CD4-positive, alpha-beta T cell (primary cell): ENCODE data around the gene SLC2A1. TPM values are rescaled to one million over a fixed set of nuclear protein-coding genes. Genes with fewer than 3 reads are reported as not detected.

Experiments
- ATAC-seq: fragments of 200-7000 bp; cut with Tn5 transposase; one replicate; pipeline ENCODE4 v1.10.0; 2022; ENCODE audit warnings: mild to moderate bottlenecking; ENCODE audit not compliant: poor library complexity
- CTCF ChIA-PET: fragments of 350-600 bp; sonication (Branson Sonifier 250); formaldehyde crosslinking; loops from one replicate; lab custom pipeline; 2021; ENCODE audit warnings: antibody characterized with exemption, inconsistent platforms; lab: Charles Lee
- POLR2A ChIA-PET: fragments of 350-600 bp; sonication (Branson Sonifier 250); formaldehyde crosslinking; loops from one replicate; lab custom pipeline; 2021; ENCODE audit warnings: antibody characterized with exemption, inconsistent platforms; lab: Charles Lee
- DNase-seq, 14 experiments: peaks; one replicate each; pipeline ENCODE4 v3.0.0-alpha.2; 2013 to 2020; ENCODE audit warnings: mixed read lengths in 2 of 14
- H3K27ac ChIP-seq, 2 donors: one replicate each; pipeline versions ENCODE4 v1.5.1 to v1.7.0; 2013; ENCODE audit warnings: low read length in 2 of 2, low read depth in 1 of 2, mild to moderate bottlenecking in 1 of 2
- H3K27me3 ChIP-seq, 2 experiments: 1 replicate in 1 of 2; 2 replicates in 1 of 2; pipeline versions ENCODE4 v1.6.1 to v1.7.0; 2013; ENCODE audit warnings: low read length in 2 of 2, control low read depth in 1 of 2, mild to moderate bottlenecking in 1 of 2, moderate library complexity in 1 of 2; ENCODE audit not compliant: insufficient read depth in 2 of 2, control insufficient read depth in 1 of 2
- H3K36me3 ChIP-seq: one replicate; pipeline ENCODE4 v1.6.1; 2013; ENCODE audit warnings: low read length, control low read depth; ENCODE audit not compliant: insufficient read depth
- H3K4me1 ChIP-seq: one replicate; pipeline ENCODE4 v1.6.1; 2013; ENCODE audit warnings: low read length, control low read depth; ENCODE audit not compliant: insufficient read depth
- H3K4me3 ChIP-seq: one replicate; pipeline ENCODE4 v1.5.1; 2013; ENCODE audit warnings: mild to moderate bottlenecking, low read length, moderate library complexity
- H3K9me3 ChIP-seq, 2 experiments: 1 replicate in 1 of 2; 2 replicates in 1 of 2; pipeline versions ENCODE4 v1.6.1 to v1.7.0; 2013; ENCODE audit warnings: low read length in 2 of 2, mild to moderate bottlenecking in 2 of 2, control low read depth in 1 of 2, moderate library complexity in 1 of 2; ENCODE audit not compliant: control insufficient read depth in 1 of 2, insufficient read depth in 1 of 2
- H3K27ac Mint-ChIP-seq: one replicate; pipeline ENCODE4 v1.8.0; 2020; ENCODE audit warnings: mixed read lengths
- H3K27me3 Mint-ChIP-seq: one replicate; pipeline ENCODE4 v1.8.0; 2021; ENCODE audit warnings: mixed read lengths
- H3K36me3 Mint-ChIP-seq: one replicate; pipeline ENCODE4 v1.8.0; 2021; ENCODE audit warnings: low read depth, mixed read lengths
- H3K4me1 Mint-ChIP-seq: one replicate; pipeline ENCODE4 v1.8.0; 2021; ENCODE audit warnings: low read depth, mixed read lengths
- H3K4me3 Mint-ChIP-seq: one replicate; pipeline ENCODE4 v1.8.0; 2020; ENCODE audit warnings: mild to moderate bottlenecking, mixed read lengths
- H3K9me3 Mint-ChIP-seq: one replicate; pipeline ENCODE4 v1.8.0; 2020; ENCODE audit warnings: mixed read lengths
- intact Hi-C, 2 experiments: fragments of 100-400 bp; cut with DNase I in 1 of 2; cut with micrococcal nuclease in 1 of 2; formaldehyde crosslinking; loops; one replicate each; pipeline versions ENCODE4 v1.15.1 to v1.9.0; 2023 to 2025; cut with DNase I, micrococcal nuclease
- total RNA-seq, 174 experiments: library from RNA in 2 of 174; stranded (reverse) in 2 of 174; gene quantifications; one replicate each; pipeline ENCODE4 v1.2.3 and lab custom pipeline; 2021 to 2026
- TF ChIP-seq, protein P1 (sequence below): fragments of 200-600 bp; IDR thresholded peaks from one replicate; pipeline ENCODE4 v1.8.0; 2022; ENCODE audit warnings: antibody characterized with exemption, mild to moderate bottlenecking

Gene SLC2A1
- total RNA-seq, 2 experiments from 2014 or later, result 78.6 to 80.9 TPM

DNA sequence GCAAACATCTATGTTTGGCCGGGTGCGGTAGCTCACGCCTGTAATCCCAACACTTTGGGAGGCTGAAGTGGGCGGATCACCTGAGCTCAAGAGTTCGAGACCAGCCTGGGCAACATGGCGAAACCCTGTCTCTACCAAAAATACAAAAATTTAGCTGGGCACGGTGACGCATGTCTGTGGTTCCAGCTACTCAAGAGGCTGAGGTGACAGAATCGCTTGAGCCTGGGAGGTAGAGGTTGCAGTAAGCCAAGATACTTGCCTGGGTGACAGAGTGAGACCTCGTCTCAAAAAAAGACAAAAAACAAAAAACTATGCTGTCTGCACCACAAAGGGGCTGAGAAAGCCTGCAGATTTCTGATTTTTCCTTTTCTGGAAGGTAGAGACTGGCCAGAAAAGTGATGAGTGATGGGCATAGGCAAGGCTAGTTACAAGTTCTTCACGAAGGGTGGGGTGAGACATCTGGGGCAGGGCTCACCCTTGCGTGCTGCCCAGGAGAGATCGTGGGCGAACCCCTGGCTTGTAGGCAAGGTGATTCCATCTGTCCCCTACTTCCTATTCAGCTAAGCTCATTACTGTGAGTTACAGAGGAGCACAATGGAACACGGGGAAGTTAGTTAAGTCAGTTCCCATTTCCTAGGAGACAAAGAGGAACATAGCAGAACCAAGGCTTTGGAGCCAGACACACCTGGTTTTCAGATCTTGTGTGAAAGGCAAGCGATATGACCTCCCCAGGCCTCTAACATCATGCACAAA lies 3.2 kb downstream of the SLC2A1 start:
- Histone ChIP-seq H3K4me3 (no peak overlapping the region), H3K27me3 (no peaks in the 10 kb centered on the region), H3K27ac (no peak overlapping the region), H3K4me1 (peaks cover 76% of the 10 kb centered on the region), H3K9me3 (no peaks in the 10 kb centered on the region), H3K36me3 (peaks cover 20% of the 10 kb centered on the region)
- Mint-ChIP-seq H3K9me3 (no peaks in the 10 kb centered on the region), H3K27me3 (no peaks in the 10 kb centered on the region), H3K4me1 (peaks cover 78% of the 10 kb centered on the region), H3K4me3 (peak overlapping the region; percentile 87), H3K36me3 (peaks cover 41% of the 10 kb centered on the region), H3K27ac (peak overlapping the region; percentile 54)
- ChIA-PET CTCF (interaction anchor here (1.1 to 3.5 kb wide), 3 partner anchors 24 to 42 kb away, joined by 3 to 24 read pairs (median 3); no protein-coding TSS in a partner anchor), POLR2A (interaction anchor here (0.8 to 6.6 kb wide), 7 partner anchors 10 to 189 kb away, joined by 3 to 64 read pairs (median 14); partner anchors contain the start of genes C1orf50 and P3H1)
- no peak for ATAC-seq
- intact Hi-C loops, result loop anchor here (5.0 to 10.0 kb wide), 4 partner anchors 33 to 621 kb away; partner anchors contain the start of genes CFAP57 (in 1 of the 2), EBNA1BP2 (in 1 of the 2), ERMAP (in 1 of the 2) and FOXJ3 (in 1 of the 2)
- peak in 3 of 14 experiments; percentile 34 to 53 (median 47) for DNase-seq
- TF ChIP-seq, protein P1, sequence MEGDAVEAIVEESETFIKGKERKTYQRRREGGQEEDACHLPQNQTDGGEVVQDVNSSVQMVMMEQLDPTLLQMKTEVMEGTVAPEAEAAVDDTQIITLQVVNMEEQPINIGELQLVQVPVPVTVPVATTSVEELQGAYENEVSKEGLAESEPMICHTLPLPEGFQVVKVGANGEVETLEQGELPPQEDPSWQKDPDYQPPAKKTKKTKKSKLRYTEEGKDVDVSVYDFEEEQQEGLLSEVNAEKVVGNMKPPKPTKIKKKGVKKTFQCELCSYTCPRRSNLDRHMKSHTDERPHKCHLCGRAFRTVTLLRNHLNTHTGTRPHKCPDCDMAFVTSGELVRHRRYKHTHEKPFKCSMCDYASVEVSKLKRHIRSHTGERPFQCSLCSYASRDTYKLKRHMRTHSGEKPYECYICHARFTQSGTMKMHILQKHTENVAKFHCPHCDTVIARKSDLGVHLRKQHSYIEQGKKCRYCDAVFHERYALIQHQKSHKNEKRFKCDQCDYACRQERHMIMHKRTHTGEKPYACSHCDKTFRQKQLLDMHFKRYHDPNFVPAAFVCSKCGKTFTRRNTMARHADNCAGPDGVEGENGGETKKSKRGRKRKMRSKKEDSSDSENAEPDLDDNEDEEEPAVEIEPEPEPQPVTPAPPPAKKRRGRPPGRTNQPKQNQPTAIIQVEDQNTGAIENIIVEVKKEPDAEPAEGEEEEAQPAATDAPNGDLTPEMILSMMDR, result no peak

DNA sequence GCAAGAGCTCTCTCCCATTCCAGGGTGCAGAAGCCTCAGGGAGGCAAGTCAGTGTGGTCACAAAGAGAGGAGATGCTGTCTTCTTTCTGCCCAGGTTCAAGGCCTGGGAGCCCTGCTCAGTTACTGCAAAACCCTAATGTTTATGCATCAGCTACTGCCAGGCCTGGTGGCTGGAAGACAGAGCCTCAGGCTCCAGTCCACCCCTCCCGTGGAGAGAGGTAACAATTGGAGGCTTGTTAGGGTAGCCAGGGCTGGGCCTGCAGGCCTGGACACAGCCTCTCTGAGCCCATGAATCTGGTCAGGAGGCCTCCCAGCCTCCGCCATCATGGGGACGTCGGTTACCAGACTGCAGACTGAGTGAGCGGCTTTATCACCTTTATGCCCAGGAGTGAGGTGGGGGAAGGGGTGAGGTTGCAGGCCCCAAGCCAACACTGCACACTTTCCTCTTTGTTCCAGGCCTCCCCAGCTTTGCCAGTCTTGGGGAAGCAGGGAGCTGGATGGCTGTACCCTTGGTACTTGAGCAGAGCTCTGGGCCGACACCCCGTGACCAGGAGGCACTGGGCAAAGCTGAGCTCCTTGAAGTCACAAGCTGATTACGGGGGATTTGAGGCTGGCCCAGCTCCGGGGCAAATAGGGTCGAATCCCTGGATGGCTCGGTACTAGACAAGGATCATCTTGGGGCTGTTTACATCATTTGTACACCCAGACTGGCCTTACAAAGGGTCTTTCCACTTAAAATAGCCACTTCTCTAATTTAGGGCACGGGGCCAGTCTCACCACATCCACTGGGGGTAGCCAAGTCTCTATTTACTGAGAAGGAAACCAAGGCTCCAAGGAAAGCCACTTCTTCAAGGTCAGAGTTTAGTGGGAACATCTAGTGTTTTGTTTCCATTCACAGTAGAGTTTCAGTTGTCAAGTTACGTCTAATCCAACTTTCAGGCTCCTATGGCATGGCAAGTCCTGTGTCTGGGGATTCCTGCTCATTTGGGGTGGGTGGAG lies 5.2 kb downstream of the SLC2A1 start:
- no peaks in the 10 kb centered on the region for H3K9me3 Mint-ChIP-seq
- DNase-seq, result peak in 2 of 14 experiments; percentile 3 to 11
- H3K27me3 Mint-ChIP-seq, result no peaks in the 10 kb centered on the region

More for the DNA sequence above, 5.2 kb downstream of the SLC2A1 start:
- Histone ChIP-seq H3K4me3 (no peak overlapping the region), H3K9me3 (no peaks in the 10 kb centered on the region), H3K36me3 (peaks cover 20% of the 10 kb centered on the region), H3K27me3 (no peaks in the 10 kb centered on the region), H3K27ac (peak overlapping the region; percentile 33 to 43), H3K4me1 (peaks cover 83% of the 10 kb centered on the region)
- peak overlapping the region; percentile 67 for H3K27ac Mint-ChIP-seq
- POLR2A ChIA-PET, result interaction anchor here (0.6 to 6.6 kb wide), 13 partner anchors 11 to 296 kb away, joined by 3 to 64 read pairs (median 4); partner anchors contain the start of gene PPIH
- peak overlapping the region; percentile 38 for H3K4me3 Mint-ChIP-seq
- intact Hi-C loops, result loop anchor here in 1 of 2 experiments (1.0 to 10.0 kb wide), 2 partner anchors 20 to 619 kb away; partner anchors contain the start of gene FOXJ3
- peaks cover 32% of the 10 kb centered on the region for H3K36me3 Mint-ChIP-seq
- H3K4me1 Mint-ChIP-seq, result peaks cover 85% of the 10 kb centered on the region
- ATAC-seq, result no peak
- TF ChIP-seq, protein P1, result no peak
- CTCF ChIA-PET, result interaction anchor here (1.0 kb wide), 1 partner anchor 41 kb away, joined by 3 read pairs; no protein-coding TSS in a partner anchor
